Common myeloid progenitor, CD34-positive (primary cell): ENCODE measurements around the gene GPN3.
"Not testable (repeated sequence)": the region's sequence is repeated elsewhere in the genome, so short reads cannot be mapped to it uniquely, and the experiment has no call there.

Source experiments
- CTCF ChIA-PET: fragments of 350-600 bp; sonication (Branson Sonifier 250); formaldehyde crosslinking; loops from one replicate; lab custom pipeline; 2021; ENCODE audit warnings: antibody characterized with exemption; lab: Charles Lee
- POLR2A ChIA-PET: fragments of 350-600 bp; sonication (Branson Sonifier 250); formaldehyde crosslinking; loops from one replicate; lab custom pipeline; 2021; ENCODE audit warnings: antibody characterized with exemption; lab: Charles Lee
- DNase-seq, 3 donors: peaks; one replicate each; pipeline versions ENCODE4 v3.0.0 to v3.0.0-alpha.2; 2013
- H3K27ac ChIP-seq, 2 experiments: 1 replicate in 1 of 2; 2 replicates in 1 of 2; pipeline ENCODE4 v1.7.0; 2013; ENCODE audit warnings: inconsistent platforms in 2 of 2, low read length in 2 of 2, mild to moderate bottlenecking in 2 of 2, low read depth in 1 of 2, moderate library complexity in 1 of 2; ENCODE audit not compliant: severe bottlenecking in 2 of 2, insufficient read depth in 1 of 2, poor library complexity in 1 of 2
- H3K27me3 ChIP-seq, 5 experiments: replicated peaks in 2 of 5; 1 replicate in 3 of 5; 2 replicates in 2 of 5; pipeline versions ENCODE4 v1.6.1 to v1.7.0; 2013; ENCODE audit warnings: low read length in 4 of 5, mild to moderate bottlenecking in 2 of 5, moderate library complexity in 2 of 5, inconsistent platforms in 1 of 5; ENCODE audit not compliant: insufficient read depth in 5 of 5, control insufficient read depth in 4 of 5
- H3K36me3 ChIP-seq, 4 experiments: 1 replicate in 2 of 4; 2 replicates in 2 of 4; pipeline versions ENCODE4 v1.6.1 to v1.7.0; 2013; ENCODE audit warnings: low read length in 3 of 4, control low read depth in 1 of 4, mild to moderate bottlenecking in 1 of 4; ENCODE audit not compliant: control insufficient read depth in 4 of 4, insufficient read depth in 4 of 4
- H3K4me1 ChIP-seq, 4 experiments: 1 replicate in 3 of 4; 2 replicates in 1 of 4; pipeline versions ENCODE4 v1.6.1 to v1.7.1; 2013; ENCODE audit warnings: low read length in 3 of 4, mild to moderate bottlenecking in 3 of 4, control low read depth in 1 of 4, inconsistent platforms in 1 of 4, moderate library complexity in 1 of 4; ENCODE audit not compliant: control insufficient read depth in 4 of 4, insufficient read depth in 4 of 4; ENCODE audit errors: control extremely low read depth in 1 of 4
- H3K4me3 ChIP-seq, 7 experiments: 1 replicate in 4 of 7; 2 replicates in 3 of 7; pipeline versions ENCODE4 v1.5.1 to v1.7.0; 2013; ENCODE audit warnings: mild to moderate bottlenecking in 7 of 7, low read length in 6 of 7, moderate library complexity in 6 of 7, inconsistent platforms in 2 of 7, low read depth in 2 of 7, control low read depth in 1 of 7; ENCODE audit not compliant: insufficient read depth in 4 of 7, control insufficient read depth in 1 of 7; ENCODE audit errors: extremely low read depth in 1 of 7
- H3K9me3 ChIP-seq, 5 experiments: 1 replicate in 4 of 5; 2 replicates in 1 of 5; pipeline versions ENCODE4 v1.6.1 to v1.7.1; 2013; ENCODE audit warnings: low read length in 4 of 5, mild to moderate bottlenecking in 2 of 5, inconsistent platforms in 1 of 5, low read depth in 1 of 5, moderate library complexity in 1 of 5; ENCODE audit not compliant: control insufficient read depth in 4 of 5, insufficient read depth in 2 of 5; ENCODE audit errors: control extremely low read depth in 1 of 5
- WGBS: methylation state at CpG from one replicate; pipeline ENCODE4 v1.1.5; 2013; ENCODE audit not compliant: insufficient coverage; 5-methylcytosine and 5-hydroxymethylcytosine counted together

GPN3 gene

DNA sequence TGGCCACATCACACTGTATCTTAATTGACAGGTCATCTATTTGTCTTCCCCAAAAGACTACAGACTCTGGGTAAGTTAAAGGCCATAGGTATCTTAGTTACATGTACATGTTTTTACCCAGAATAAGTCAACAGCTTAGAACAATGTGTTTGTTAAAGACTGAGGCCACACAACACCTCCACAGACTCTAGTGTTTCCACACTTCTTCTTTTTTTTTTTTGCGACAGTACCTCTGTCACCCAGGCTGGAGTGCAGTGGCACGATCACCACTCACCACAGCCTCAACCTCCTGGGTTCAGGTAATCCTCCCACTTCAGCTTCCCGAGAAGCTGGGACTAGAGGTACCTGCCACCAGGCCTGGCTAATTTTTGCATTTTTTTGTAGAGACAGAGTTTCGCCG lies 1.3 kb downstream of the GPN3 start:
- ChIA-PET POLR2A (interaction anchor here (0.5 kb wide), 1 partner anchor 16 kb away, joined by 4 read pairs; no protein-coding TSS in a partner anchor), CTCF (interaction anchor here (3.3 to 11.3 kb wide), 2 partner anchors 15 to 135 kb away, joined by 33 to 200 read pairs; partner anchors contain the start of gene ARPC3)
- H3K27ac ChIP-seq: peak overlapping the region; percentile 87 to 93
- WGBS: 70% methylated on average over 5 of the region's 5 CpGs
- no peaks in the 10 kb centered on the region for H3K27me3 ChIP-seq
- peak in 1 of 3 donors; percentile 12 for DNase-seq
- H3K36me3 ChIP-seq: peaks cover 4 to 29% (median 16%) of the 10 kb centered on the region in 4 experiments
- no peaks in the 10 kb centered on the region for H3K9me3 ChIP-seq
- H3K4me3 ChIP-seq: peak overlapping the region in 6 of 7 experiments; percentile 83 to 97 (median 92)
- peaks cover 5 to 36% (median 25%) of the 10 kb centered on the region in 4 experiments for H3K4me1 ChIP-seq

DNA sequence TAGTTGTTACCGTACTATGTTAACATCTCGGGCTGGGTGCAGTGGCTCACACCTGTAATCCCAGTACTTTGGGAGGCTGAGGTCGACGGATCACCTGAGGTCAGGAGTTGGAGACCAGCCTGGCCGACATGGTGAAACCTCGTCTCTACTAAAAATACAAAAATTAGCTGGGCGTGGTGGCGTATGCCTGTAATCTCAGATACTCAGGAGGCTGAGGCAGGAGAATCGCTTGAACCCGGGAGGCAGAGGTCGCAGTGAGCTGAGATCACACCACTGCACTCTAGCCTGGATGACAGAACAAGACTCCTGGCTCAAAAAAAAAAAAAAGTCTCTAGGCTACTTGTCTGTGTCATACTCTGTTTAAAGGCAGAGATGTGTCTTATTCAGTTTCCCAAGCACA lies 2.3 kb downstream of the GPN3 start:
- H3K27me3 ChIP-seq, POLR2A ChIA-PET, H3K9me3 ChIP-seq, H3K4me3 ChIP-seq, DNase-seq: not testable (repeated sequence)
- Histone ChIP-seq H3K36me3 (peaks cover 4 to 34% (median 21%) of the 10 kb centered on the region in 4 experiments), H3K27ac (peak overlapping the region in 1 of 2 experiments; percentile 93), H3K4me1 (peaks cover 5 to 36% (median 25%) of the 10 kb centered on the region in 4 experiments)
- CTCF ChIA-PET: interaction anchor here (0.6 to 11.3 kb wide), 3 partner anchors 14 to 214 kb away, joined by 3 to 200 read pairs (median 3); partner anchors contain the start of gene ARPC3
- WGBS: 98% methylated on average over 11 of the region's 11 CpGs

DNA sequence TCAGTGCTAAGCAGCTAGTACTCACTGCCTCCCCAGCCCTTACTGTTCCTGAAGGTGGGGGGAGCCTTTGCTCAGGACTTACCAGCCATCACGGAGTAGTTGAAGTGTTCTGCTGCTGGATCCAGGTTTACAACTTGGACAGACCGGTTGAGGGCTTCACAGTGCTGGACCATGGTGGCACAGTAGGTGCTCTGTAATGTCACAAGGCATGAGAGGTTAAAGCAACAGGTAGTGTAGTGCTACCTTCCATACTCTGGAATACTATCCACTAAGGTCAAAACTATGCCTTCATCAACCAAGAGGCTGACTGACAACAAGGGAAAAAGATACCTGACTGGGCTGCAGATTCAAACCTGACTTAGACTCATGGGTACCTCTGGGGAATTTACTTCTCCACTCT lies 3.0 kb downstream of the GPN3 start:
- POLR2A ChIA-PET: no interaction called here
- WGBS: 100% methylated on average over 2 of the region's 2 CpGs
- H3K9me3 ChIP-seq: no peaks in the 10 kb centered on the region
- no peaks in the 10 kb centered on the region for H3K27me3 ChIP-seq
- no peak overlapping the region for H3K4me3 ChIP-seq
- no peak for DNase-seq
- peaks cover 5 to 36% (median 24%) of the 10 kb centered on the region in 4 experiments for H3K4me1 ChIP-seq
- CTCF ChIA-PET: interaction anchor here (0.7 to 11.3 kb wide), 2 partner anchors 13 to 42 kb away, joined by 3 to 200 read pairs; partner anchors contain the start of gene ARPC3
- peaks cover 4 to 38% (median 24%) of the 10 kb centered on the region in 4 experiments for H3K36me3 ChIP-seq
- no peak overlapping the region for H3K27ac ChIP-seq

DNA sequence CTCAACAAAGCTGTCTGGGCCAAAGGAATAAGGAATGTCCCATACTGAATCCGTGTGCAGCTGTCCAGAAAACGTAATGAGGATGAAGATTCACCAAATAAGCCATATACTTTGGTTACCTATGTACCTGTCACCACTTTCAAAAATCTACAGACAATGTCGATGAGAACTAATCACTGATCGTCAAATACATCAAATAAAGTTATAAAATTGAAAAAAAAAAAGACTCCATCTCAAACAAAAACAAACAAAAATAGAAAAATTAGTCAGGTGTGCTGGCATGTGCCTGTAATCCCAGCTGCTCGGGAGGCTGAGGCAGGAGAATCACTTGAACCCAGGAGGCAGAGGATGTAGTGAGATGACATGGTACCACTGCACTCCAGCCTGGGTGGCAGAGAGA lies 6.9 kb downstream of the GPN3 start:
- not testable (repeated sequence) for H3K27me3 ChIP-seq, H3K4me3 ChIP-seq, DNase-seq, H3K9me3 ChIP-seq, H3K27ac ChIP-seq
- Histone ChIP-seq H3K36me3 (peaks cover 8 to 53% (median 34%) of the 10 kb centered on the region in 4 experiments), H3K4me1 (peaks cover 6 to 18% (median 10%) of the 10 kb centered on the region in 4 experiments)
- WGBS: 100% methylated on average over 3 of the region's 5 CpGs
- POLR2A ChIA-PET: interaction anchor here (0.6 kb wide), 1 partner anchor 102 kb away, joined by 6 read pairs; no protein-coding TSS in a partner anchor
- CTCF ChIA-PET: interaction anchor here (1.0 to 11.3 kb wide), 2 partner anchors 9 to 30 kb away, joined by 3 to 200 read pairs; partner anchors contain the start of gene ARPC3

DNA sequence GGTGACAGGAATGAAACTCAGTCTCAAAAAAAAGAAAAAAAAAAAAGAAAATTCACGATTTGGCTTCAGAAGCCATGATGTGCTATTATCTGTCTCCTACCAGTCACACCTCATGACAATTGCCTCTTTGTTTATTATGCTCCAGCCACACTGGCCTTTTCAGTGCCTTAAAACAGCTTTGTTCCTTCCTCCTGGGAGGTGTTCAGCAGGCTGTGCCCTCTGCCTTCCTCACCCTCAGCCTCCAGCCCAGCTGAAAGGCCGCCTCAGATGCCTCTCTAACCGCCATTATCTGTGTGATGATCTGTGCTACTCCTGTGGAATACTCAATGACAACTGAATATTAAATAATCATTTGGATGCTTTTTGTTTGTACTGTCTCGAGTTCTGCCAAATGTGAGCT lies 9.3 kb downstream of the GPN3 start:
- H3K9me3 ChIP-seq: no peaks in the 10 kb centered on the region
- ChIA-PET POLR2A (interaction anchor here (1.3 kb wide), 1 partner anchor 10 kb away, joined by 4 read pairs; the partner anchor contains the start of genes FAM216A and GPN3), CTCF (interaction anchor here (0.6 to 15.5 kb wide), 3 partner anchors 8 to 499 kb away, joined by 4 to 200 read pairs (median 11); partner anchors contain the start of genes ARPC3, FAM216A and GPN3)
- no peak for DNase-seq
- peak overlapping the region in 1 of 2 experiments; percentile 29 for H3K27ac ChIP-seq
- no CpG with 5 or more reads among the region's 4 CpGs for WGBS
- peaks cover 6 to 45% (median 25%) of the 10 kb centered on the region in 4 experiments for H3K36me3 ChIP-seq
- H3K4me1 ChIP-seq: peaks cover 11 to 30% (median 22%) of the 10 kb centered on the region in 4 experiments
- no peak overlapping the region for H3K4me3 ChIP-seq
- H3K27me3 ChIP-seq: no peaks in the 10 kb centered on the region

DNA sequence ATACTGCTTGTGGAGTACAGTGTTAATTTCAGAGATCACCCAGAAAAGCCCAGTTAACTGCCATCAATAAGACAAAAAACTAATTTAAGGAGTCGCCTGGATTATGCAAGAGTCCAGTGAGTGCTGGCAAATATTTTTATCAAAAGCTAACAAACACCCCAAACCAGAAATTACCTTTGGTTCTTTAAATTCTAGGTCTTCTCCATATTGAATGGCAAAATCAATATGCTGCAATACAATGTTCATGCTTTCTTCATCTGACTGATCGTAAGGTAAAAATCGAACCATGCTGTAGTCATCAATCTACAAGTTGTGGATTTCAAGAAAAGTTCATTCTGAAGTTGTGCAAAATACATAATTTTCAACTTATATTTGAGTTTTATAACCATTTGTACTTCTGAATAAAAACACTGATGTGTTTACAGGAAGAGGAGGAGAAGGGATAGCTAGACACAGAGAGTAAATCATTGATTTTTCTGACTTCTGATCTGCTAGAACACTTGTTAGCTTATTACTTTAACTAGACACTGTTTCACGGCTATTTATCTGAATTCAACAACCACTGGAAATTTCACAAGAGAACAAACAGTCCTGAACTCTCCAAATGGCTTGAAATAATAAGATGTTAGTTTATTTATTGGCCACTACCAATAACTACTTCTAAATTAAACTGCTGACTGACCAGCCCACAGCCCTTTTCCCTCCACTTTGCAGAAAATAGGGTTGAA lies 14.3 kb downstream of the GPN3 start:
- DNase-seq: no peak
- H3K4me1 ChIP-seq: peaks cover 14 to 44% (median 34%) of the 10 kb centered on the region in 4 experiments
- H3K9me3 ChIP-seq: no peaks in the 10 kb centered on the region
- no peaks in the 10 kb centered on the region for H3K27me3 ChIP-seq
- peaks cover 5 to 35% (median 12%) of the 10 kb centered on the region in 4 experiments for H3K36me3 ChIP-seq
- 100% methylated on average over 1 of the region's 4 CpGs for WGBS
- ChIA-PET POLR2A (no interaction called here), CTCF (interaction anchor here (0.6 to 15.5 kb wide), 6 partner anchors 13 to 148 kb away, joined by 3 to 200 read pairs (median 4); partner anchors contain the start of genes FAM216A and GPN3)
- no peak overlapping the region for H3K4me3 ChIP-seq
- H3K27ac ChIP-seq: no peak overlapping the region
